Smooth muscle cell (in vitro differentiated cells): ENCODE measurements around the gene LPP. TPM values are rescaled to one million over a fixed set of nuclear protein-coding genes. Genes with fewer than 3 reads are reported as not detected.

Experiments used
- DNase-seq: peaks from one replicate; lab custom pipeline; 2025; ENCODE audit not compliant: unreplicated experiment; lab: John Stamatoyannopoulos, UW
- H2AFZ ChIP-seq: fragments of 200-600 bp; sonication (generic); 2 replicates; pipeline ENCODE4 v1.6.0; 2016; ENCODE audit warnings: antibody characterized with exemption, low read depth, mild to moderate bottlenecking
- H3F3A ChIP-seq: fragments of 200-600 bp; sonication (generic); 2 replicates; pipeline ENCODE4 v1.6.0; 2017; ENCODE audit warnings: antibody characterized with exemption, low read depth
- H3K27ac ChIP-seq: fragments of 200-600 bp; sonication (generic); 2 replicates; pipeline ENCODE4 v1.5.1; 2016; ENCODE audit warnings: low read depth, mild to moderate bottlenecking
- H3K27me3 ChIP-seq: fragments of 200-600 bp; sonication (generic); 2 replicates; pipeline ENCODE4 v1.6.1; 2016; ENCODE audit warnings: low read depth, mild to moderate bottlenecking
- H3K36me3 ChIP-seq: fragments of 200-600 bp; sonication (generic); 2 replicates; pipeline ENCODE4 v1.5.1; 2016; ENCODE audit warnings: low read depth
- H3K4me1 ChIP-seq: fragments of 200-600 bp; sonication (generic); 2 replicates; pipeline ENCODE4 v1.5.1; 2016; ENCODE audit warnings: low read depth
- H3K4me2 ChIP-seq: fragments of 200-600 bp; sonication (generic); 2 replicates; pipeline ENCODE4 v1.6.0; 2016; ENCODE audit warnings: mild to moderate bottlenecking
- H3K4me3 ChIP-seq: fragments of 200-600 bp; sonication (generic); 2 replicates; pipeline ENCODE4 v1.5.1; 2016; ENCODE audit warnings: mild to moderate bottlenecking
- H3K79me2 ChIP-seq: fragments of 200-600 bp; sonication (generic); 2 replicates; pipeline ENCODE4 v1.6.0; 2016; ENCODE audit warnings: low read depth, mild to moderate bottlenecking
- H3K9ac ChIP-seq: fragments of 200-600 bp; sonication (generic); 2 replicates; pipeline ENCODE4 v1.6.0; 2016; ENCODE audit warnings: low read depth
- H3K9me3 ChIP-seq: fragments of 200-600 bp; sonication (generic); replicated peaks from 2 replicates; pipeline ENCODE4 v1.5.1; 2016; ENCODE audit warnings: low read depth
- H4K20me1 ChIP-seq: fragments of 200-600 bp; sonication (generic); 2 replicates; pipeline ENCODE4 v1.6.0; 2016; ENCODE audit warnings: low read depth
- CTCF ChIP-seq: fragments of 200-600 bp; sonication (generic); IDR thresholded peaks from 2 replicates; pipeline ENCODE4 v1.5.1; 2017; ENCODE audit warnings: borderline replicate concordance, mild to moderate bottlenecking, antibody characterized with exemption; ENCODE audit not compliant: insufficient read depth, poor library complexity, severe bottlenecking
- WGBS: methylation state at CpG from one replicate; pipeline ENCODE4 v1.1.7; 2016; ENCODE audit warnings: low lambda C conversion rate; 5-methylcytosine and 5-hydroxymethylcytosine counted together
- polyA plus RNA-seq: library from polyadenylated mRNA; unstranded; fragments of >200 nt; fragmentation: Nextera tagmentation; extraction: Ambion mirVana; gene quantifications from 2 replicates; pipeline ENCODE4 v1.2.1, GENCODE V29; 2016
- total RNA-seq: library from RNA; depleted of rRNA; stranded (reverse); fragments of >200 nt; gene quantifications from 2 replicates; pipeline ENCODE4 v1.2.3, GENCODE V29; 2014

Gene LPP
- total and polyA plus RNA-seq, 2 experiments from 2014 or later, result 42.3 to 128 TPM

DNA sequence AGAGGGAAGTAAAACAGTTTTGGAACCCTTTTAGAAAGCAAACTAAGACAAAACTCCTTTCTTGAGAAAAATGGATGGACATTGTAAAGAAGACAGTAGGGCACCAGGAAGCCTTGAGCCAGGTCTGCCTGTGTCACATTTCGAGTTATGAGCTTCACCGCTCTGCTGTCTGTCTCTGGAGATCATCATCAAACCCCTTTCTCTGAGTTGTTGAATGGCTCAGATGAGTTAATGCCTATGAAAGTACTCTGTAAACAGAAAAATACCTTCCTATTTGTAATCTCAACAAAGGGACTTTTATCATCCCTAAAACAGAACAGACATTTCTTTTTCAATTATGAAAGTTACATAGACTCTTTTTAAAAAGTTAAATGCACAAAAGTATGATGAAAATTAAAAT lies 145.8 kb downstream of the LPP start:
- Histone ChIP-seq H3K9me3 (no peaks in the 10 kb centered on the region), H2AFZ (no peak overlapping the region), H3K79me2 (peaks cover 84% of the 10 kb centered on the region), H3K9ac (peak overlapping the region; percentile 71), H3K36me3 (no peaks in the 10 kb centered on the region), H3F3A (peaks cover 32% of the 10 kb centered on the region), H3K4me3 (no peak overlapping the region), H3K27ac (peak overlapping the region; percentile 85), H3K27me3 (no peaks in the 10 kb centered on the region), H4K20me1 (peaks cover 19% of the 10 kb centered on the region), H3K4me2 (peak overlapping the region; percentile 69), H3K4me1 (peaks cover 66% of the 10 kb centered on the region)
- TF ChIP-seq CTCF, result no peak
- DNase-seq, result no peak
- 8% methylated on average over 2 of the region's 2 CpGs for WGBS

GRCh38 chr3:188301147-188301546 lies 147.2 kb downstream of the LPP start:
- TF ChIP-seq CTCF, result no peak
- no peaks in the 10 kb centered on the region for H3K36me3 ChIP-seq
- peaks cover 57% of the 10 kb centered on the region for H3K4me1 ChIP-seq
- H3K9me3 ChIP-seq, result no peaks in the 10 kb centered on the region
- H3F3A ChIP-seq, result peaks cover 22% of the 10 kb centered on the region
- no peak overlapping the region for H3K9ac ChIP-seq
- H3K79me2 ChIP-seq, result peaks cover 93% of the 10 kb centered on the region
- no peak overlapping the region for H2AFZ ChIP-seq
- no peak overlapping the region for H3K4me2 ChIP-seq
- H3K27me3 ChIP-seq, result no peaks in the 10 kb centered on the region
- DNase-seq, result no peak
- H4K20me1 ChIP-seq, result peaks cover 19% of the 10 kb centered on the region
- no peak overlapping the region for H3K4me3 ChIP-seq
- no peak overlapping the region for H3K27ac ChIP-seq
- WGBS, result 100% methylated on average over 1 of the region's 1 CpG

- no peak for TF ChIP-seq CTCF
- Histone ChIP-seq H3K4me2 (no peak overlapping the region), H4K20me1 (peaks cover 41% of the 10 kb centered on the region), H3K9ac (no peak overlapping the region), H2AFZ (no peak overlapping the region), H3K27ac (no peak overlapping the region), H3K79me2 (peaks cover 95% of the 10 kb centered on the region), H3K9me3 (no peaks in the 10 kb centered on the region), H3K4me1 (peaks cover 38% of the 10 kb centered on the region), H3K27me3 (no peaks in the 10 kb centered on the region), H3F3A (peaks cover 14% of the 10 kb centered on the region), H3K36me3 (no peaks in the 10 kb centered on the region), H3K4me3 (no peak overlapping the region)
- DNase-seq, result no peak
- WGBS, result 93% methylated on average over 2 of the region's 2 CpGs
Measured at GRCh38 chr3:188303286-188303799, 149.4 kb downstream of the LPP start.

- 96% methylated on average over 3 of the region's 3 CpGs for WGBS
- no peak for TF ChIP-seq CTCF
- peaks cover 95% of the 10 kb centered on the region for H3K79me2 ChIP-seq
Measured at GRCh38 chr3:188303823-188304222, 149.9 kb downstream of the LPP start.

More at GRCh38 chr3:188303823-188304222, 149.9 kb downstream of the LPP start:
- Histone ChIP-seq H3K27me3 (no peaks in the 10 kb centered on the region), H3F3A (peaks cover 9% of the 10 kb centered on the region), H3K36me3 (no peaks in the 10 kb centered on the region), H2AFZ (no peak overlapping the region), H3K27ac (no peak overlapping the region), H3K4me3 (no peak overlapping the region), H3K9ac (no peak overlapping the region), H3K4me2 (no peak overlapping the region), H3K9me3 (no peaks in the 10 kb centered on the region), H4K20me1 (peaks cover 46% of the 10 kb centered on the region), H3K4me1 (peaks cover 33% of the 10 kb centered on the region)
- DNase-seq, result no peak
